Measurements from ENCODE around the gene VTN.

GRCh38 chr17:28388106-28388505 lies 18.0 kb upstream of the VTN start:
- TF ChIP-seq, protein P1, sequence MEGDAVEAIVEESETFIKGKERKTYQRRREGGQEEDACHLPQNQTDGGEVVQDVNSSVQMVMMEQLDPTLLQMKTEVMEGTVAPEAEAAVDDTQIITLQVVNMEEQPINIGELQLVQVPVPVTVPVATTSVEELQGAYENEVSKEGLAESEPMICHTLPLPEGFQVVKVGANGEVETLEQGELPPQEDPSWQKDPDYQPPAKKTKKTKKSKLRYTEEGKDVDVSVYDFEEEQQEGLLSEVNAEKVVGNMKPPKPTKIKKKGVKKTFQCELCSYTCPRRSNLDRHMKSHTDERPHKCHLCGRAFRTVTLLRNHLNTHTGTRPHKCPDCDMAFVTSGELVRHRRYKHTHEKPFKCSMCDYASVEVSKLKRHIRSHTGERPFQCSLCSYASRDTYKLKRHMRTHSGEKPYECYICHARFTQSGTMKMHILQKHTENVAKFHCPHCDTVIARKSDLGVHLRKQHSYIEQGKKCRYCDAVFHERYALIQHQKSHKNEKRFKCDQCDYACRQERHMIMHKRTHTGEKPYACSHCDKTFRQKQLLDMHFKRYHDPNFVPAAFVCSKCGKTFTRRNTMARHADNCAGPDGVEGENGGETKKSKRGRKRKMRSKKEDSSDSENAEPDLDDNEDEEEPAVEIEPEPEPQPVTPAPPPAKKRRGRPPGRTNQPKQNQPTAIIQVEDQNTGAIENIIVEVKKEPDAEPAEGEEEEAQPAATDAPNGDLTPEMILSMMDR (IDR thresholded peaks at IDR 0.05) = no peak
- no peak for TF ChIP-seq EP300 (IDR thresholded peaks at IDR 0.05)

All from stomach (tissue), 4 donors.